MM.1S (cell line): ENCODE results near the gene LIMCH1.

Source experiments
- EZH2 ChIP-seq: fragments of 300-600 bp; sonication (generic); optimal IDR thresholded peaks from 2 replicates; pipeline ENCODE3; 2017; ENCODE audit warnings: low read depth, mild to moderate bottlenecking, antibody characterized with exemption, low read length, mixed read lengths
- EZH2phosphoT487 ChIP-seq: fragments of 300-600 bp; sonication (generic); IDR thresholded peaks from 2 replicates; pipeline ENCODE4 v1.6.1; 2018; ENCODE audit warnings: antibody characterized with exemption, low read length
- TF ChIP-seq, protein P1 (sequence below): fragments of 300-600 bp; sonication (generic); IDR thresholded peaks from 2 replicates; pipeline ENCODE4 v1.5.1; 2016; ENCODE audit warnings: antibody characterized with exemption, low read length, mixed read lengths

DNA sequence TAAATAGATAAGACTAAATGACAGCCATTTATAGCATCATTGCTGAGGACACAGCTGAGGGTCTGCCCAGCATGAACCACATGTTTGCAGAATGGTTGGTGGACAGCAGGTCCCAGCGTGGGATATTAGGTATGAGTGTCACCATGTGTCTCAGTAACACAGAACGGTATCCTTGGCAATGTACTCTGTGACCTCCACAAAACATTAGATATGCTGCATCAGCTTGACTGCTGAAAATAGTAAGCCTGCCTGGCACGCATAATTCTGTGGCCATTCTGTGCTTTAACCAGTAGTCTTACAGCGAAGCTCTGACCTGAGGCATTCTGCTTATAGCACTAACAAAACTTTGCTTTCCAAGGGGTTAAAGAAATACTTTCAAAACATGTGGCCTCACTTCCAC, 32.0 kb downstream of the LIMCH1 start:
- TF ChIP-seq, protein P1, sequence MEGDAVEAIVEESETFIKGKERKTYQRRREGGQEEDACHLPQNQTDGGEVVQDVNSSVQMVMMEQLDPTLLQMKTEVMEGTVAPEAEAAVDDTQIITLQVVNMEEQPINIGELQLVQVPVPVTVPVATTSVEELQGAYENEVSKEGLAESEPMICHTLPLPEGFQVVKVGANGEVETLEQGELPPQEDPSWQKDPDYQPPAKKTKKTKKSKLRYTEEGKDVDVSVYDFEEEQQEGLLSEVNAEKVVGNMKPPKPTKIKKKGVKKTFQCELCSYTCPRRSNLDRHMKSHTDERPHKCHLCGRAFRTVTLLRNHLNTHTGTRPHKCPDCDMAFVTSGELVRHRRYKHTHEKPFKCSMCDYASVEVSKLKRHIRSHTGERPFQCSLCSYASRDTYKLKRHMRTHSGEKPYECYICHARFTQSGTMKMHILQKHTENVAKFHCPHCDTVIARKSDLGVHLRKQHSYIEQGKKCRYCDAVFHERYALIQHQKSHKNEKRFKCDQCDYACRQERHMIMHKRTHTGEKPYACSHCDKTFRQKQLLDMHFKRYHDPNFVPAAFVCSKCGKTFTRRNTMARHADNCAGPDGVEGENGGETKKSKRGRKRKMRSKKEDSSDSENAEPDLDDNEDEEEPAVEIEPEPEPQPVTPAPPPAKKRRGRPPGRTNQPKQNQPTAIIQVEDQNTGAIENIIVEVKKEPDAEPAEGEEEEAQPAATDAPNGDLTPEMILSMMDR, result no peak
- no peak for TF ChIP-seq EZH2phosphoT487
- no peak for TF ChIP-seq EZH2
